Stimulated activated memory B cell treated with anti-CD40 and anti-IgM and Interleukin-4, amounts not matched to agents 10 μg/mL and 1 μg/mL and 100 μg/mL, for 72 hours (primary cell): Measurements from ENCODE around the gene LRRC7.

Experiments used
- ATAC-seq: fragments of 150-1000 bp; cut with Tn5 transposase; 2 replicates; pipeline ENCODE4 v1.10.0; 2021
- H3K27ac Mint-ChIP-seq: one replicate; pipeline ENCODE4 v1.8.0; 2022; ENCODE audit warnings: mild to moderate bottlenecking, mixed read lengths
- H3K27me3 Mint-ChIP-seq: one replicate; pipeline ENCODE4 v1.8.0; 2022; ENCODE audit warnings: mixed read lengths
- H3K36me3 Mint-ChIP-seq: one replicate; pipeline ENCODE4 v1.8.0; 2022; ENCODE audit warnings: mixed read lengths
- H3K4me1 Mint-ChIP-seq: one replicate; pipeline ENCODE4 v1.8.0; 2022; ENCODE audit warnings: mixed read lengths
- H3K4me3 Mint-ChIP-seq: one replicate; pipeline ENCODE4 v1.8.0; 2022; ENCODE audit warnings: mild to moderate bottlenecking, moderate library complexity, mixed read lengths
- H3K9me3 Mint-ChIP-seq: one replicate; pipeline ENCODE4 v1.8.0; 2022; ENCODE audit warnings: mixed read lengths

Gene LRRC7

GRCh38 chr1:70090875-70091274, 523.2 kb downstream of the LRRC7 start:
- Mint-ChIP-seq H3K27me3 (no peaks in the 10 kb centered on the region), H3K27ac (no peak overlapping the region), H3K4me1 (no peaks in the 10 kb centered on the region), H3K9me3 (no peaks in the 10 kb centered on the region), H3K4me3 (no peak overlapping the region), H3K36me3 (no peaks in the 10 kb centered on the region)
- no peak for ATAC-seq

GRCh38 chr1:70091811-70092210, 524.1 kb downstream of the LRRC7 start:
- H3K27ac Mint-ChIP-seq = no peak overlapping the region
- H3K4me1 Mint-ChIP-seq = no peaks in the 10 kb centered on the region
- H3K9me3 Mint-ChIP-seq = no peaks in the 10 kb centered on the region
- no peak for ATAC-seq
- no peak overlapping the region for H3K4me3 Mint-ChIP-seq
- H3K36me3 Mint-ChIP-seq = no peaks in the 10 kb centered on the region
- no peaks in the 10 kb centered on the region for H3K27me3 Mint-ChIP-seq

GRCh38 chr1:70092526-70092925, 524.8 kb downstream of the LRRC7 start:
- Mint-ChIP-seq H3K27ac (no peak overlapping the region), H3K4me3 (no peak overlapping the region), H3K9me3 (no peaks in the 10 kb centered on the region), H3K27me3 (no peaks in the 10 kb centered on the region), H3K4me1 (no peaks in the 10 kb centered on the region), H3K36me3 (no peaks in the 10 kb centered on the region)
- no peak for ATAC-seq

- ATAC-seq = no peak
- Mint-ChIP-seq H3K4me3 (no peak overlapping the region), H3K36me3 (no peaks in the 10 kb centered on the region), H3K9me3 (no peaks in the 10 kb centered on the region), H3K4me1 (no peaks in the 10 kb centered on the region), H3K27ac (no peak overlapping the region), H3K27me3 (no peaks in the 10 kb centered on the region)
Observed at GRCh38 chr1:70093250-70093975, 525.7 kb downstream of the LRRC7 start.

GRCh38 chr1:70101231-70101630, 533.5 kb downstream of the LRRC7 start:
- no peak overlapping the region for H3K27ac Mint-ChIP-seq

GRCh38 chr1:70101774-70102173, 534.1 kb downstream of the LRRC7 start:
- no peak for ATAC-seq
- H3K4me1 Mint-ChIP-seq = no peaks in the 10 kb centered on the region
- no peaks in the 10 kb centered on the region for H3K9me3 Mint-ChIP-seq
- H3K36me3 Mint-ChIP-seq = no peaks in the 10 kb centered on the region
- H3K4me3 Mint-ChIP-seq = no peak overlapping the region
- H3K27me3 Mint-ChIP-seq = no peaks in the 10 kb centered on the region
- H3K27ac Mint-ChIP-seq = no peak overlapping the region

More at GRCh38 chr1:70101231-70101630, 533.5 kb downstream of the LRRC7 start:
- ATAC-seq = no peak
- no peaks in the 10 kb centered on the region for H3K9me3 Mint-ChIP-seq
- H3K4me1 Mint-ChIP-seq = no peaks in the 10 kb centered on the region
- H3K27me3 Mint-ChIP-seq = no peaks in the 10 kb centered on the region
- no peak overlapping the region for H3K4me3 Mint-ChIP-seq
- no peaks in the 10 kb centered on the region for H3K36me3 Mint-ChIP-seq

GRCh38 chr1:70103770-70104169, 536.0 kb downstream of the LRRC7 start:
- Mint-ChIP-seq H3K4me3 (no peak overlapping the region), H3K4me1 (no peaks in the 10 kb centered on the region), H3K36me3 (no peaks in the 10 kb centered on the region), H3K9me3 (no peaks in the 10 kb centered on the region), H3K27ac (no peak overlapping the region), H3K27me3 (no peaks in the 10 kb centered on the region)
- no peak for ATAC-seq

- ATAC-seq = no peak
- peaks cover 10% of the 10 kb centered on the region for H3K27me3 Mint-ChIP-seq
- H3K36me3 Mint-ChIP-seq = no peaks in the 10 kb centered on the region
- no peaks in the 10 kb centered on the region for H3K9me3 Mint-ChIP-seq
- H3K27ac Mint-ChIP-seq = no peak overlapping the region
- H3K4me3 Mint-ChIP-seq = no peak overlapping the region
- no peaks in the 10 kb centered on the region for H3K4me1 Mint-ChIP-seq
Observed at GRCh38 chr1:70109241-70109640, 541.5 kb downstream of the LRRC7 start.

- Mint-ChIP-seq H3K36me3 (no peaks in the 10 kb centered on the region), H3K9me3 (no peaks in the 10 kb centered on the region), H3K4me3 (no peak overlapping the region), H3K4me1 (no peaks in the 10 kb centered on the region), H3K27me3 (peaks cover 10% of the 10 kb centered on the region), H3K27ac (no peak overlapping the region)
- no peak for ATAC-seq
Observed at GRCh38 chr1:70112838-70113237, 545.1 kb downstream of the LRRC7 start.

GRCh38 chr1:70115315-70115714, 547.6 kb downstream of the LRRC7 start:
- ATAC-seq = no peak
- H3K36me3 Mint-ChIP-seq = no peaks in the 10 kb centered on the region
- H3K4me1 Mint-ChIP-seq = no peaks in the 10 kb centered on the region
- no peaks in the 10 kb centered on the region for H3K9me3 Mint-ChIP-seq
- no peak overlapping the region for H3K27ac Mint-ChIP-seq
- H3K4me3 Mint-ChIP-seq = no peak overlapping the region
- peaks cover 23% of the 10 kb centered on the region for H3K27me3 Mint-ChIP-seq

- Mint-ChIP-seq H3K9me3 (no peaks in the 10 kb centered on the region), H3K27ac (no peak overlapping the region), H3K4me1 (no peaks in the 10 kb centered on the region), H3K27me3 (peaks cover 22% of the 10 kb centered on the region), H3K36me3 (no peaks in the 10 kb centered on the region), H3K4me3 (no peak overlapping the region)
- no peak for ATAC-seq
Observed at GRCh38 chr1:70117046-70117445, 549.3 kb downstream of the LRRC7 start.

- Mint-ChIP-seq H3K27me3 (peaks cover 8% of the 10 kb centered on the region), H3K4me1 (peaks cover 5% of the 10 kb centered on the region), H3K36me3 (no peaks in the 10 kb centered on the region), H3K4me3 (no peak overlapping the region), H3K27ac (no peak overlapping the region), H3K9me3 (no peaks in the 10 kb centered on the region)
- no peak for ATAC-seq
Observed at GRCh38 chr1:70134148-70134547, 566.4 kb downstream of the LRRC7 start.

- H3K4me1 Mint-ChIP-seq = no peaks in the 10 kb centered on the region
- no peak overlapping the region for H3K27ac Mint-ChIP-seq
- H3K4me3 Mint-ChIP-seq = no peak overlapping the region
- no peak for ATAC-seq
- H3K36me3 Mint-ChIP-seq = no peaks in the 10 kb centered on the region
- H3K27me3 Mint-ChIP-seq = no peaks in the 10 kb centered on the region
- no peaks in the 10 kb centered on the region for H3K9me3 Mint-ChIP-seq
Observed at GRCh38 chr1:70140343-70140742, 572.6 kb downstream of the LRRC7 start.

GRCh38 chr1:70140894-70141293, 573.2 kb downstream of the LRRC7 start:
- H3K36me3 Mint-ChIP-seq = no peaks in the 10 kb centered on the region
- H3K27ac Mint-ChIP-seq = no peak overlapping the region
- no peak overlapping the region for H3K4me3 Mint-ChIP-seq
- ATAC-seq = no peak
- no peaks in the 10 kb centered on the region for H3K27me3 Mint-ChIP-seq
- no peaks in the 10 kb centered on the region for H3K9me3 Mint-ChIP-seq
- no peaks in the 10 kb centered on the region for H3K4me1 Mint-ChIP-seq

GRCh38 chr1:70142075-70142474, 574.4 kb downstream of the LRRC7 start:
- no peak for ATAC-seq
- Mint-ChIP-seq H3K27me3 (no peaks in the 10 kb centered on the region), H3K36me3 (no peaks in the 10 kb centered on the region), H3K4me1 (no peaks in the 10 kb centered on the region), H3K27ac (no peak overlapping the region), H3K4me3 (no peak overlapping the region), H3K9me3 (no peaks in the 10 kb centered on the region)

- no peak overlapping the region for H3K4me3 Mint-ChIP-seq
- ATAC-seq = no peak
Observed at GRCh38 chr1:70143048-70143659, 575.4 kb downstream of the LRRC7 start.

More at GRCh38 chr1:70143048-70143659, 575.4 kb downstream of the LRRC7 start:
- no peaks in the 10 kb centered on the region for H3K9me3 Mint-ChIP-seq
- no peaks in the 10 kb centered on the region for H3K27me3 Mint-ChIP-seq
- no peaks in the 10 kb centered on the region for H3K4me1 Mint-ChIP-seq
- peaks cover 6% of the 10 kb centered on the region for H3K36me3 Mint-ChIP-seq
- no peak overlapping the region for H3K27ac Mint-ChIP-seq
